ENCODE data around the gene NOP9.

GRCh38 chr14:24269368-24269767, 30.3 kb upstream of the NOP9 start:
- no peak for TF ChIP-seq FOXM1 (IDR thresholded peaks at IDR 0.05; ENCODE audit: borderline replicate concordance, low read depth)
- TF ChIP-seq REST (IDR thresholded peaks at IDR 0.05; ENCODE audit: low read depth): no peak
- no peak for TF ChIP-seq ZBTB7A (IDR thresholded peaks at IDR 0.05; ENCODE audit: low read depth)
- no peak for TF ChIP-seq EP300 (IDR thresholded peaks at IDR 0.05; ENCODE audit: borderline replicate concordance)
- TF ChIP-seq EGR1 (IDR thresholded peaks at IDR 0.05): no peak
- TF ChIP-seq CEBPB (IDR thresholded peaks at IDR 0.05): no peak
- no peak for TF ChIP-seq USF1 (IDR thresholded peaks at IDR 0.05)
- TF ChIP-seq TAF1 (IDR thresholded peaks at IDR 0.05; ENCODE audit: low read depth): no peak
- no peak for TF ChIP-seq YY1 (IDR thresholded peaks at IDR 0.05; ENCODE audit: low read depth)
- no peak for TF ChIP-seq CREB1 (IDR thresholded peaks at IDR 0.05; ENCODE audit: low read depth)
